HG02642 (cell line): ENCODE results near the gene VPS50.

Source experiments
- ATAC-seq: cut with Tn5 transposase; IDR thresholded peaks from one replicate; pipeline ENCODE4 v1.9.1; 2021; ENCODE audit warnings: mild to moderate bottlenecking; ENCODE audit not compliant: unreplicated experiment, poor library complexity

The VPS50 gene

DNA sequence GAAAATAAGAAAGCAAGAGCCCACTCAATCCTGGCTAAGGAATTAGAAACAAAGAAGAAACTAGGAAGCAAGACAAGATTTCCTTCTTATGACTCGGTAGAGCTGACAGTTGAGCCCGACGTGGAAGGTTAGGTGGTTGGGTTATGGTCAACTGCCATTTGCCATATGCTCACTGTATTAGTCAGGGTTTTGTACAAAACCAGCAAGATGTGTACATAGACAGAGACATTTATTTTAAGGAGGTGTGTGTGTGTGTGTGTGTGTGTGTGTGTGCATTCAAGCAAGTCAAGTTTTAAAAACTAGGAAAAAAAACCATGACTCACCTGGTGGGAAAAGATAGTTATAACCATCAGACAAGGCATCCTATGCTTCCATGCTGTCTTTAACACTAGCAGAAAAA lies 158.5 kb downstream of the VPS50 start:
- ATAC-seq: no peak

DNA sequence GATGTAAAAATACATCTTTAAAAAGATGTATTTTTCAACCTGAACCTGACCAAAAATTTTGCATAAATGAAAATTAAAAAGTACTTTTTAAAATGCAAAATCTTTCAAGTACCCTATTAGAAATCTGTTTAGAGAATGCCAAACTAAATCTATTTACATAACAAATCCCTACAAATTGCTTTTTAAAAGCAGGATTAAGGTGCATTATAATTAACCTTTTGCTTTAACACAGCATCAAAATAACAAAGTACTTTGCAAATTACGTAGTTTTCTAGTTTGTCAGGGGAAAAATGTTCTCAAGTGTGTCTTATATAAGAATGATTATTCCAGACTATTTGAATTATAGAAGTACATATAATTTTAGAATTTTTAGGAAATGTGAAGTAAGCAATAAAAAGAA lies 160.8 kb downstream of the VPS50 start:
- no peak for ATAC-seq

DNA sequence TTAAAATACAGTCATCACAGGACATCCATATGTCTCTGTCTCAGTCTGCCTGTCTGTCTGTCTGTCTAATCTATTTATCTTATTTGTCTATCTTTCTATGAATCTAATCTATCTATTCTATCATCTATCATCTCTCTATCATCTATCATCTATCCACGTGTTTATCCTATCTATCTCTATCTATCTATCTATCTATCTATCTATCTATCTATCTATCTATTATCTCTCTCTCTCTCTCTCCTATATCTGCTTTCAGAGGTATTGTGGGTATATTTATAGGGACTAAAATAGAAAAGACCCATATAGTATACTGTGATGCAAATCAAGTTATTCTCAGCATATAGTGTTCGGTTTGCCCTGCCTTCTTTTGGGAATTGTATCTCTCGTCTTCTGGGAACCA lies 167.5 kb downstream of the VPS50 start:
- no peak for ATAC-seq

DNA sequence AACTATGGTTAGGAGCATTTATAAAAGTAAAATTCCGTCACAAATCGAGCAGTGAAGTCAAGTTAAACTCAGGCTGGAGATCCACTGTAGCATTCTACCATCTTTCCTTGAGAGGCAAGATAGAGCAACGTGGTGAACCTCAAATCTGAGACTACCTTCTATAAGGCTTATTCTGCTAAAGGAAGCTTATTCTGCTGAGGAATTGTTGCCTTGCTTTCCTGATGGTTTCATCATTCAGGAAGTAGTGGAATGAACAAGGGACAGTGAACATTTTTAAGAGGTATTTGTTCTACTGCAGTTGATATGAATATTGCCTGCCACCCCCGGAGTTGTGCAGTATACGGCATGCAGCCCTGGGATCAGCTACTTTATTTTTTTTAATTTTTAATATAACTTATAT lies 170.8 kb downstream of the VPS50 start:
- no peak for ATAC-seq

DNA sequence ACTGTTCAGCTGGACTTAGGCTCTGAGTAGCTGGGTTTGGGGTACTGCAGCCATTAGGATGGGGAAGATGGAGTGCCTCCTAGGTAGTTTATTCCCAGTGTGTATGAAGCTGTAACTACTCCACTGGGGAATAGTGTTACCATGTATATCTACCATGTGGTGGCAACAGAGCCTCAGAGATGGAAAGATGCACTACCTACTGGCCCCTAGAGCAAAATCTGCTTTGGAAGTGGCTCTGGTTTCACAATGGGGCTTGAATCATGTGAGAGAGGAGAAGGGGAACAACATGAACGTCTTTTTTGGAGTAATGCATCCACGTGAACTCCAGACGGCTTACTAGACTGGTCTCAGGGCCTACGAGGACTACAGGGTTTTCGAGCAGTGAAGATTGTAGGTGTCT lies 175.1 kb downstream of the VPS50 start:
- ATAC-seq: no peak

DNA sequence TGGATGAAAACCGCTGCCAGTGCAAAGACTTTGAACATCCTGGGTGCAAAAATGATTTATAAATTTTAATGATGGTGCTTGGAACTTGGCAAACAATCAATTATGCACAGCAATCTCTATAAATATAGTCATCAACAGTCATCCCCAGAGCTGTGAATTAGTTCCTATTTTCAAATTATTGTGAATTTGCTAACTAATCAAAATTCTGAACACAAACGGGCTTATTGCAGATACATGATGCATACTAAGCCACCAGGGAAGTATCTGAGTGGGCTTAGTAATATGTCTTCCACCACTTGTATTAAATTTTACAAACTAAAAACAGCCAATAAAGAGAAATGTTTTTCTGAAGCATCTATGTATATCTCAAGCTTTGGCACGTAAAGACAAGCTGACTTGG lies 177.2 kb downstream of the VPS50 start:
- ATAC-seq: no peak
